SK-N-SH (cell line): Measurements from ENCODE around the gene OPRM1. TPM values are rescaled to one million over a fixed set of nuclear protein-coding genes. Genes with fewer than 3 reads are reported as not detected.

ENCODE experiments used
- CTCF ChIA-PET: fragments of 300-600, 350-600 bp; formaldehyde crosslinking; extraction: SDS; loops from one replicate; lab custom pipeline; 2021; lab: Yijun Ruan, JAX
- POLR2A ChIA-PET: fragments of 350-600 bp; sonication (Branson Sonifier 250); formaldehyde crosslinking; extraction: SDS; loops from one replicate; lab custom pipeline; 2020; ENCODE audit warnings: antibody characterized with exemption, inconsistent platforms; lab: Yijun Ruan, JAX
- DNase-seq: peaks from one replicate; pipeline ENCODE4 v3.0.0; 2012
- H2AFZ ChIP-seq: fragments of 200-600 bp; sonication (generic); 2 replicates; pipeline ENCODE4 v1.8.1; 2016; ENCODE audit warnings: antibody characterized with exemption, mild to moderate bottlenecking, low read depth
- H3F3A ChIP-seq: fragments of 200-600 bp; sonication (generic); replicated peaks from 2 replicates; pipeline ENCODE3; 2016; ENCODE audit warnings: antibody characterized with exemption, mild to moderate bottlenecking; ENCODE audit not compliant: insufficient read depth
- H3K27ac ChIP-seq, 2 experiments: fragments of 200-500 bp in 1 of 2; fragments of 200-600 bp in 1 of 2; sonication (Bioruptor generic) in 1 of 2; sonication (generic), shearing (Covaris generic) in 1 of 2; 2 replicates each; pipeline versions ENCODE4 v1.5.1 to v1.6.1; 2014 to 2016; ENCODE audit warnings: low read depth in 2 of 2, inconsistent platforms in 1 of 2, low read length in 1 of 2, mild to moderate bottlenecking in 1 of 2, mixed read lengths in 1 of 2
- H3K27me3 ChIP-seq: fragments of 200-600 bp; sonication (generic), shearing (Covaris generic); 2 replicates; pipeline ENCODE4 v1.6.1; 2016; ENCODE audit warnings: mixed run types; ENCODE audit not compliant: insufficient read depth
- H3K36me3 ChIP-seq, 2 experiments: fragments of 200-500 bp in 1 of 2; fragments of 200-600 bp in 1 of 2; sonication (Bioruptor generic) in 1 of 2; sonication (generic) in 1 of 2; replicated peaks in 1 of 2; 2 replicates each; pipeline versions ENCODE3 to v1.5.1; 2014 to 2016; ENCODE audit warnings: low read length in 1 of 2, mild to moderate bottlenecking in 1 of 2; ENCODE audit not compliant: insufficient read depth in 2 of 2, control insufficient read depth in 1 of 2
- H3K4me1 ChIP-seq, 2 experiments: fragments of 200-500 bp in 1 of 2; fragments of 200-600 bp in 1 of 2; sonication (Bioruptor generic) in 1 of 2; sonication (generic), shearing (Covaris generic) in 1 of 2; 2 replicates each; pipeline versions ENCODE4 v1.5.1 to v1.6.1; 2014 to 2016; ENCODE audit warnings: low read depth in 1 of 2, low read length in 1 of 2, mixed run types in 1 of 2; ENCODE audit not compliant: insufficient read depth in 2 of 2, control insufficient read depth in 1 of 2
- H3K4me2 ChIP-seq: fragments of 200-600 bp; sonication (generic), shearing (Covaris generic); 2 replicates; pipeline ENCODE4 v1.6.1; 2017; ENCODE audit warnings: mixed run types
- H3K4me3 ChIP-seq, 2 experiments: fragments of 200-500 bp in 1 of 2; fragments of 200-600 bp in 1 of 2; sonication (Bioruptor generic) in 1 of 2; sonication (generic), shearing (Covaris generic) in 1 of 2; 2 replicates each; pipeline versions ENCODE4 v1.5.1 to v1.8.1; 2014 to 2016; ENCODE audit warnings: low read depth in 2 of 2, inconsistent platforms in 1 of 2, low read length in 1 of 2, mild to moderate bottlenecking in 1 of 2, mixed read lengths in 1 of 2, moderate library complexity in 1 of 2
- H3K79me2 ChIP-seq: fragments of 200-600 bp; sonication (generic); 2 replicates; pipeline ENCODE4 v1.8.1; 2017; ENCODE audit warnings: mild to moderate bottlenecking; ENCODE audit not compliant: insufficient read depth
- H3K9ac ChIP-seq: fragments of 200-600 bp; sonication (generic); 2 replicates; pipeline ENCODE4 v1.6.1; 2017; ENCODE audit warnings: mixed run types
- H3K9me2 ChIP-seq: fragments of 200-600 bp; sonication (generic); 2 replicates; pipeline ENCODE4 v1.6.1; 2017; ENCODE audit warnings: mixed run types
- H3K9me3 ChIP-seq: fragments of 200-600 bp; sonication (generic); 2 replicates; pipeline ENCODE4 v1.6.1; 2017; ENCODE audit warnings: mixed run types, mild to moderate bottlenecking, moderate library complexity
- H4K20me1 ChIP-seq: fragments of 200-600 bp; sonication (generic); 2 replicates; pipeline ENCODE4 v1.6.1; 2017; ENCODE audit warnings: mild to moderate bottlenecking, mixed run types; ENCODE audit not compliant: insufficient read depth
- CHD2 ChIP-seq: fragments of 150-350 bp; IDR thresholded peaks from 2 replicates; pipeline ENCODE4 v1.6.1; 2018; ENCODE audit warnings: low read length; ENCODE audit not compliant: partially characterized antibody
- CTCF ChIP-seq: fragments of 200-600 bp; sonication (generic); IDR thresholded peaks from 2 replicates; pipeline ENCODE4 v1.6.1; 2017; ENCODE audit warnings: antibody characterized with exemption, mild to moderate bottlenecking, moderate library complexity
- GABPA ChIP-seq: IDR thresholded peaks from 2 replicates; pipeline ENCODE4 v1.4.0; 2012; ENCODE audit warnings: low read depth, mild to moderate bottlenecking
- GATA2 ChIP-seq: sonication (generic); formaldehyde crosslinking; IDR thresholded peaks from 2 replicates; pipeline ENCODE4 v1.5.0; 2020; ENCODE audit warnings: mild to moderate bottlenecking, missing genetic modification reagents
- JUND ChIP-seq: IDR thresholded peaks from 2 replicates; pipeline ENCODE4 v1.4.0; 2012
- MAX ChIP-seq: IDR thresholded peaks from 2 replicates; pipeline ENCODE4 v1.4.0; 2012; ENCODE audit warnings: low read depth
- MEF2A ChIP-seq: IDR thresholded peaks from 2 replicates; pipeline ENCODE4 v1.4.0; 2012; ENCODE audit warnings: low read depth, borderline replicate concordance
- MXI1 ChIP-seq: IDR thresholded peaks from 2 replicates; pipeline ENCODE4 v1.6.1; 2012; ENCODE audit warnings: mild to moderate bottlenecking, low read depth, low read length, improper control_type of control experiment
- NRF1 ChIP-seq: IDR thresholded peaks from 2 replicates; pipeline ENCODE4 v1.6.1; 2012; ENCODE audit warnings: low read depth, mild to moderate bottlenecking, low read length
- PBX3 ChIP-seq: IDR thresholded peaks from 2 replicates; pipeline ENCODE4; 2012
- POLR2AphosphoS5 ChIP-seq: IDR thresholded peaks from 2 replicates; pipeline ENCODE4 v1.6.1; 2012; ENCODE audit warnings: low read depth, low read length
- REST ChIP-seq: IDR thresholded peaks from 2 replicates; pipeline ENCODE4 v1.6.1; 2012; ENCODE audit warnings: mild to moderate bottlenecking, low read depth, low read length, moderate library complexity
- SMC3 ChIP-seq: IDR thresholded peaks from 2 replicates; pipeline ENCODE4 v1.6.1; 2012; ENCODE audit warnings: low read depth, low read length, improper control_type of control experiment
- TAF1 ChIP-seq: IDR thresholded peaks from 2 replicates; pipeline ENCODE4 v1.6.1; 2012; ENCODE audit warnings: low read depth, mild to moderate bottlenecking, low read length, moderate library complexity, borderline replicate concordance
- TCF12 ChIP-seq: IDR thresholded peaks from 2 replicates; pipeline ENCODE4 v1.4.0; 2012
- TEAD4 ChIP-seq: IDR thresholded peaks from 2 replicates; pipeline ENCODE4 v1.4.0; 2012; ENCODE audit warnings: mild to moderate bottlenecking, borderline replicate concordance; ENCODE audit not compliant: insufficient read depth
- USF2 ChIP-seq: fragments of 150-350 bp; IDR thresholded peaks from 2 replicates; pipeline ENCODE4 v1.6.1; 2017; ENCODE audit warnings: antibody characterized with exemption, low read length, low read depth, borderline replicate concordance
- YY1 ChIP-seq: IDR thresholded peaks from 2 replicates; pipeline ENCODE4 v1.4.0; 2012; ENCODE audit warnings: low read depth, mild to moderate bottlenecking
- ZBTB33 ChIP-seq: IDR thresholded peaks from 2 replicates; pipeline ENCODE4 v1.4.0; 2012; ENCODE audit warnings: low read depth, borderline replicate concordance
- WGBS: methylation state at CpG from one replicate; pipeline ENCODE4 v1.1.6; 2017; ENCODE audit warnings: low lambda C conversion rate; 5-methylcytosine and 5-hydroxymethylcytosine counted together
- polyA plus RNA-seq, 3 experiments: library from polyadenylated mRNA; depleted of rRNA; stranded (reverse); fragments of >200 nt; gene quantifications; 2 replicates each; pipeline ENCODE4 v1.2.3, GENCODE V29; 2012

Gene OPRM1
- polyA plus RNA-seq, 1 of the 3 experiments (the other 2 are of a cell fraction), result 0.15 TPM

- no peak for TF ChIP-seq PBX3
- TF ChIP-seq REST, result no peak
- TF ChIP-seq CHD2, result no peak
- TF ChIP-seq TEAD4, result no peak
- TF ChIP-seq CTCF, result no peak
- TF ChIP-seq TAF1, result no peak
- no peak for TF ChIP-seq YY1
- no peak for TF ChIP-seq POLR2AphosphoS5
- no peak for TF ChIP-seq MXI1
- no peak for TF ChIP-seq SMC3
- no peak for TF ChIP-seq TCF12
- TF ChIP-seq ZBTB33, result no peak
- no peak for TF ChIP-seq JUND
- no peak for TF ChIP-seq GATA2
- no peak for TF ChIP-seq GABPA
- TF ChIP-seq USF2, result no peak
- TF ChIP-seq MEF2A, result no peak
- TF ChIP-seq NRF1, result no peak
- no peak for TF ChIP-seq MAX
- H2AFZ ChIP-seq, result no peak overlapping the region
- ChIA-PET POLR2A (no interaction called here), CTCF (interaction anchor here (1.5 kb wide), 1 partner anchor 19 kb away, joined by 5 read pairs; no protein-coding TSS in a partner anchor)
- no peaks in the 10 kb centered on the region for H3K36me3 ChIP-seq
- 43% methylated on average over 2 of the region's 2 CpGs for WGBS
- no peak overlapping the region for H3K4me2 ChIP-seq
- no peaks in the 10 kb centered on the region for H3K79me2 ChIP-seq
- no peak overlapping the region for H3K9ac ChIP-seq
- H3K4me1 ChIP-seq, result no peaks in the 10 kb centered on the region; a peak in 2 of 4 replicates
- no peaks in the 10 kb centered on the region for H3K27me3 ChIP-seq
- no peaks in the 10 kb centered on the region for H4K20me1 ChIP-seq
- no peak for DNase-seq
- no peaks in the 10 kb centered on the region for H3K9me2 ChIP-seq
- no peak overlapping the region for H3K27ac ChIP-seq
- H3K4me3 ChIP-seq, result no peak overlapping the region
- no peaks in the 10 kb centered on the region for H3F3A ChIP-seq
- no peaks in the 10 kb centered on the region for H3K9me3 ChIP-seq
Observed at GRCh38 chr6:154012852-154013251, 26.2 kb upstream of the OPRM1 start.
